Left ventricle myocardium superior (tissue), 1 donor: Measurements from ENCODE around the gene HEXIM1. TPM values are rescaled to one million over a fixed set of nuclear protein-coding genes. Genes with fewer than 3 reads are reported as not detected.

Experiments
- ATAC-seq: fragments of 200-7000 bp; cut with Tn5 transposase; one replicate; pipeline ENCODE4 v1.9.1; 2020; ENCODE audit warnings: mild to moderate bottlenecking, moderate library complexity
- DNase-seq: peaks from one replicate; pipeline ENCODE4 v3.0.0-alpha.2; 2020
- intact Hi-C: fragments of 100-400 bp; cut with micrococcal nuclease; formaldehyde crosslinking; loops from one replicate; pipeline ENCODE4 v1.11.0; 2022
- microRNA-seq: library from miRNA; unstranded; fragments of <30 nt; microRNA quantifications from one replicate; pipeline ENCODE4 v1.2.0, GENCODE V29; 2020; ENCODE audit warnings: borderline number of aligned reads
- total RNA-seq: library from RNA; stranded (reverse); fragmentation: NEBNext Ultra II Directional; extraction: Animal tissue kit (Norgen Biotek cat#: 25700); gene quantifications from one replicate; pipeline ENCODE4 v1.2.1, GENCODE V29; 2021
- donor health status: DM: no; HTN: yes; CAD: no; lungs with severe emphysema.

Gene HEXIM1
- total RNA-seq, 1 donor from 2014 or later = 35.1 TPM

DNA sequence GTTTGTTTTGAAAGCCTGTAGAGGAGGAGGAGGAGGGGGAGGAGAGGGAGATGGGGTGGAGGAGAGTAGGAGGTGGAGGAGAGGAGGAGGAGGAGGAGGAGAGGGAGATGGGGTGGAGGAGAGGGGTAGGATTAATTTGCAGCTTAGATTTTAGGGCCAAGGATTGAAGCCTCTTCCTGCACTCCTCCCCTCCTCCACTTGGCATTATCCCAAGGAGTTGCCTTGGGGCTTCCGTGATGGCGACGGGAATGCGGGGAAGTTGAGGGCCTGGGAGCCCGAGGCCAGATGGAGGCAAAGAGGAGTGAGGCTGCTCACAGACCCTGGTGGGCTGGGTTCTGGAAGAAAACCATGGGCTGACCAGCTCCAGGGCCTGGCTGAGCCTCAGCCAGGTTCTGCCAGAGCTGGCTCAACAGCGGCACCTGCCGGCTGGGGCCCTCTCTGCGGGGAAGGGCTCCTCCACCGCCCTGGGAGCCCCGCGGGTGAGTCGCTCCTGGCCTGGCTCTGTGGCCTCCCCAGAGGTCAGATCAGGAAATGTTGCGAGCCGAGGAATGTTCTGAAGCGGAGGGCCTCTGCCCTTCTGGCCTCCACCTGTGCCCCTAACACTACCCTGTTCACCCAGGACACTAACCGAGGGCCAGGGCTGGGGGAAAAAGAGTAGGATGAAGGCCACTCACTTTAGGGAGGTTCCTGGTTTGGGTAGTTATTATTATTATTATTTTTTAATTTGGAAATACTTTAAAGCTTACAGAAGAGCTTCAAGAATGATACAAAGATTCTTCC is 49.5 kb downstream of the HEXIM1 start:
- DNase-seq = peak; percentile 95
- ATAC-seq = peak; percentile 93
- intact Hi-C loops = no loop called here

DNA sequence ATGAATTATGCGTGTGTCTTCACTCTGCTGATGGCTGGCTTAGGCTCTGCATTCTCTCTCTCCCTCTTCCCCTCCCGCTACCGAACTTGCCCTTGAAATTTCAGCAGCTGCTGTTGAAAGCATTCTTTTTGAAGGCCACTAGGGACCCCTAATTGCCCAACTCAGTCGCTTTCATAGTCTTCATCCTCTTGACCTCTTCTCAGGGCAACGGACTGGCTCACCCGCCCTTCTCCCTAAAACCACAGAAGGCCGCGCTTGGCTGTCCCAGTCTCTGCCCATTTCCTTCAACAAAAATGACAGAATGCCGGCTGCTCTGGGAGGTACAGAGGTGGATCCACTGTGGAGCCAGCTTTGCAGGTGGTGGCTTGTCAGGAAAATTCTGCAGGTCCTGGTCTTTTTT is 52.4 kb downstream of the HEXIM1 start:
- DNase-seq (peak; percentile 71), ATAC-seq (peak; percentile 69)
- intact Hi-C loops = no loop called here

DNA sequence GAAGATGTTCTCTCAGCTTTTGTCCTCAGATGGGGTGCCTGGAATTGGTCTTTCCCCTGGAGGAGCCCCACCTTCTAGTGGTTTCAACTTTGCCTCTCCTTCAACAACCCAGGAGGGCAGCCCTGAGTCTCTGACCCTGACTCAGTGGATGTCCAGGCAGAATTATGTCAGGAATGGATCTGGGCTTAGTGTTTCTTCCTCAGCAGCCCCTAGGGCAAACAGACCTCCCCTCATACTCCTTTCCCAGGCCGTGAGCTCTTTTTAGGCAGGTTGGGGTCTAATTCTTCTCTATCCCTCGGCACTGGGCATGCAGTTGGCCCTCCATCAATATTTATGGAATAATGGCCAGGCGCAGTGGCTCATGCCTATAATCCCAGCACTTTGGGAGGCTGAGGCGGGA is 53.2 kb downstream of the HEXIM1 start:
- DNase-seq = no peak
- ATAC-seq = no peak
- intact Hi-C loops = no loop called here

Small RNA genes lying within 50 kb of the gene (microRNA-seq; reads per million reads assigned to microRNA genes)
- gene MIR6784 = not detected

Other genes with a start within 250 kb of the HEXIM1 start
- gene EFTUD2, start 249.0 kb upstream of the HEXIM1 start, total RNA-seq = 54.4 TPM
- 4.2 TPM for gene GFAP, start 233.0 kb upstream of the HEXIM1 start, total RNA-seq
- 3.2 TPM for gene KIF18B, start 200.7 kb upstream of the HEXIM1 start, total RNA-seq
- gene C1QL1, start 180.2 kb upstream of the HEXIM1 start, total RNA-seq = 15.2 TPM
- gene DCAKD, start 96.8 kb upstream of the HEXIM1 start, total RNA-seq = 25.6 TPM
- 114 TPM for gene NMT1, start 87.2 kb upstream of the HEXIM1 start, total RNA-seq
- 281 TPM for gene PLCD3, start 16.0 kb upstream of the HEXIM1 start, total RNA-seq
- gene ACBD4, start 12.8 kb upstream of the HEXIM1 start, total RNA-seq = 7.7 TPM
- gene HEXIM2, start 13.4 kb downstream of the HEXIM1 start, total RNA-seq = 8.9 TPM
- 14.0 TPM for gene FMNL1, start 73.4 kb downstream of the HEXIM1 start, total RNA-seq
- gene SPATA32, start 113.6 kb downstream of the HEXIM1 start, total RNA-seq = not detected
- gene MAP3K14, start 168.5 kb downstream of the HEXIM1 start, total RNA-seq = 16.6 TPM